Adipocyte (in vitro differentiated cells): Measurements from ENCODE around the gene KDM1B.

Experiments
- DNase-seq: peaks from one replicate; pipeline ENCODE4 v3.0.0-alpha.2; 2015; ENCODE audit warnings: low read depth
- H3K27me3 ChIP-seq: replicated peaks from 2 replicates; pipeline ENCODE4 v1.7.0; 2013; ENCODE audit warnings: mild to moderate bottlenecking, low read length, moderate library complexity; ENCODE audit not compliant: control insufficient read depth, insufficient read depth
- H3K36me3 ChIP-seq: 2 replicates; pipeline ENCODE4 v1.7.0; 2013; ENCODE audit warnings: low read length, mild to moderate bottlenecking, moderate library complexity; ENCODE audit not compliant: control insufficient read depth, insufficient read depth, severe bottlenecking
- H3K4me1 ChIP-seq: 2 replicates; pipeline ENCODE4 v1.7.0; 2013; ENCODE audit warnings: mild to moderate bottlenecking, low read length, moderate library complexity; ENCODE audit not compliant: control insufficient read depth, insufficient read depth
- H3K4me3 ChIP-seq: 2 replicates; pipeline ENCODE4 v1.7.0; 2013; ENCODE audit warnings: mild to moderate bottlenecking, low read length, moderate library complexity
- H3K9ac ChIP-seq: 2 replicates; pipeline ENCODE4 v1.7.0; 2013; ENCODE audit warnings: mild to moderate bottlenecking, low read length, moderate library complexity
- H3K9me3 ChIP-seq: 2 replicates; pipeline ENCODE4 v1.7.0; 2013; ENCODE audit warnings: mild to moderate bottlenecking, low read length, moderate library complexity; ENCODE audit not compliant: control insufficient read depth

The KDM1B gene

GRCh38 chr6:18235524-18235923, 80.3 kb downstream of the KDM1B start:
- H3K36me3 ChIP-seq, result peaks cover 40% of the 10 kb centered on the region
- H3K9me3 ChIP-seq, result peaks cover 6% of the 10 kb centered on the region
- no peak overlapping the region for H3K4me3 ChIP-seq
- H3K4me1 ChIP-seq, result no peaks in the 10 kb centered on the region
- H3K27me3 ChIP-seq, result no peaks in the 10 kb centered on the region
- H3K9ac ChIP-seq, result no peak overlapping the region
- no peak for DNase-seq

- DNase-seq, result no peak
- no peak overlapping the region for H3K4me3 ChIP-seq
- no peaks in the 10 kb centered on the region for H3K27me3 ChIP-seq
- no peak overlapping the region for H3K9ac ChIP-seq
- peaks cover under 1% of the 10 kb centered on the region for H3K9me3 ChIP-seq
- H3K4me1 ChIP-seq, result peaks cover 6% of the 10 kb centered on the region
- H3K36me3 ChIP-seq, result peaks cover 44% of the 10 kb centered on the region
Observed at GRCh38 chr6:18237167-18237566, 81.9 kb downstream of the KDM1B start.

- H3K4me1 ChIP-seq, result peaks cover 27% of the 10 kb centered on the region
- H3K9me3 ChIP-seq, result no peaks in the 10 kb centered on the region
- DNase-seq, result no peak
- peaks cover 51% of the 10 kb centered on the region for H3K36me3 ChIP-seq
- H3K4me3 ChIP-seq, result no peak overlapping the region
- H3K27me3 ChIP-seq, result no peaks in the 10 kb centered on the region
- no peak overlapping the region for H3K9ac ChIP-seq
Observed at GRCh38 chr6:18240230-18240629, 85.0 kb downstream of the KDM1B start.

DNA sequence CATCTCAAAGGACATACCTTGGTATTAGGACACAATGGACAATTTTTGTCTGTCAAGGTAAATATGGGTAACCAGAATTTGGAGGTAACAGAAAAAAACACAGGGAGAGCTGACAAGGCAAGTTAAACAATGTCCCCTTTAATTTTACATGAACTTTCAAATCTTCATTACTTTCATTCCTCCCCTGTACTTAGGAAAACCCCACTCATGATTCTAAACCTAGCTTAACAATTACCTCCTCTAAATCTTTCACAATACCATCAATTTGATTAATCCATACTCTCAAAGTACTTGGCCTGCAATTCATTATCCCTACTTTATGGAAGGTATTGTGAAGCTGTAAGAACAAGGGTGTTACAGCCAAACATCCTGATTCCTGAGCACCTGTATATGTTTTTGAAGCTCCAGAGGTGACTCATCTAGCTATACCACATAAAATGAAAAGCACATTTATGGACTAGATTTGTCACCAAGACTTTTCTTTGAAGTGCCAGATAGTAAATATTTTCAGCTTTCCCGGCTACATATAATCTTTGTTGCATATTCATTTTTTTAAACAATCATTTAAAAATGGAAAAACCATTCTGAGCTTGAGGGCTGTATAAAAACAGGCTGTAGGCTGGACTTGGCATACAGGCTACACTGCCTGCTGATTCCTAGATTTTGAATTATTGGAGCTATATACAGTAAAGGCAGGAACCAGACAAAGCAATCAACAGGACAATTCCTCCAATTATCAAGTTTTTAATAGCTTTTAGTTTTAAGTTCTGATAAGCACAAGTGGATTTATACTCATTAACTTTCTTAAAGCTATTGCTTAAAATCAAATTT, 86.2 kb downstream of the KDM1B start:
- H3K36me3 ChIP-seq, result peaks cover 48% of the 10 kb centered on the region
- no peak for DNase-seq
- no peak overlapping the region for H3K4me3 ChIP-seq
- H3K27me3 ChIP-seq, result no peaks in the 10 kb centered on the region
- no peaks in the 10 kb centered on the region for H3K9me3 ChIP-seq
- H3K4me1 ChIP-seq, result peaks cover 27% of the 10 kb centered on the region
- no peak overlapping the region for H3K9ac ChIP-seq

GRCh38 chr6:18242062-18242851, 87.0 kb downstream of the KDM1B start:
- peak; percentile 68 for DNase-seq
- H3K36me3 ChIP-seq, result peaks cover 44% of the 10 kb centered on the region

DNA sequence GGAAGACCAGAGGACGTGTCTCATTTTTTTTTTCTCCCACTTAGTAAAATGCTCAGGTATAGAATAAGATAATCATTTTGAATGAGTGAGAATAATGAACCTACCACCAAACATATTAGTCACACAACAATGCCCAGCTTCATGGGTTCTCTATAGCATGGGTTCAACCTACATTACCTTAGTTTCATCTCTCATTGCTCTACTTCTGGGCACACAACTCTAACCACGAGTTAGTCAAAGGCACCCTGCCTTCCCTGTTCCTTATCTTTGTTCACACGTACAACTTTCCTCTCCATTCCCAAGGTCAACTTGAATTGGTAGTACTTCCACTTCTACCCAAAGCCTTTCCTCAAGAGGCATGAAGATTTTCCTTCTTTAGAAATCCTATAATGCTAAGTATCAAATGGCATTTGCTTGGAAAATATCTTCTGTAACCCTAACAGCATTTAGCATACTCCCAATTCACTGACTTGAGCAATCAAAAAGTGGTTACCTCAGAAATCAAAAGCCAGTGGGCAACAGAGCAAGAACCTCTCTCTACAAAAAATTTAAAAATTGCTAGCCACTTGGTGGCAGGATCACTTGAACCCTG, 88.2 kb downstream of the KDM1B start:
- Histone ChIP-seq H3K27me3 (no peaks in the 10 kb centered on the region), H3K36me3 (peaks cover 44% of the 10 kb centered on the region), H3K4me1 (peaks cover 27% of the 10 kb centered on the region), H3K4me3 (no peak overlapping the region), H3K9ac (no peak overlapping the region), H3K9me3 (no peaks in the 10 kb centered on the region)
- DNase-seq, result no peak

More at GRCh38 chr6:18242062-18242851, 87.0 kb downstream of the KDM1B start:
- no peak overlapping the region for H3K4me3 ChIP-seq
- H3K9ac ChIP-seq, result no peak overlapping the region
- no peaks in the 10 kb centered on the region for H3K9me3 ChIP-seq
- peaks cover 27% of the 10 kb centered on the region for H3K4me1 ChIP-seq
- H3K27me3 ChIP-seq, result no peaks in the 10 kb centered on the region

DNA sequence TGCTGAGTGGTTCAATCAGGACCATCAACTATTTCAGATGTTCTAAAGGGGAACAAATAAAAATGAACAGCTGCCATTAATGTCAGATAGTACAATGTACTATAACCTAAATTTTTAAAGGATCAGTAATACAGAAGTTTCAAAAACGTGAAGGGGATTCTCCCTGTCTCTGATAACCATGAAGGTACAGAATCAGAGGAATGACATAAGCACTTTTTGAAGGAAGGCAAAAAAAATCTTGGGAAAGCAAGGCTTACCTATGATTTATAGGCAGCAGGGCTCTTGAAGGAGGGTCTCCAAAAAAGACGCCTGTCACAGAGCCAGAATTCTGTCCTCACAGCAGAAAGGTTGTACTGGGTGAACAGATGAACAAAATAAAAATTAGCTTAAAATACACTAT, 89.0 kb downstream of the KDM1B start:
- Histone ChIP-seq H3K4me3 (no peak overlapping the region), H3K9ac (no peak overlapping the region), H3K9me3 (no peaks in the 10 kb centered on the region), H3K36me3 (peaks cover 50% of the 10 kb centered on the region), H3K4me1 (peaks cover 27% of the 10 kb centered on the region), H3K27me3 (no peaks in the 10 kb centered on the region)
- DNase-seq, result no peak

DNA sequence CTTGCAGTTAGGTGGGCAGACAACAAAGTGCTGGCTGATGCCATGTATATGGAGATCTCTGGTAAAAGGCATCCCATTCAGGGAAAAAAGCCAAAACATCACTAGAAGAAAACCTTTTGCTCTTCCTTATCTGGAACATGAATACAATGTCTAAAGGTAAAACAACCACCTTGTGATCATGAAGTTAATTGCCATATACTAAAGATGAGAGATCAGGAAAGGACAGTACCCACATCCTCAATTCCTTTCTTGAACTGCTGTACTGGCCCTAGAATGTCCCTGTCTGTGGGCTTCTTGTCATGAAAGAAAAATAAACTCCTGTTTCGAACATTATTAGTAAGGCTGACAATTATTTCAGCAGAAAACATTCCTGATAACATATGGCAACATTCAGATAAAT, 89.9 kb downstream of the KDM1B start:
- peaks cover 56% of the 10 kb centered on the region for H3K36me3 ChIP-seq

GRCh38 chr6:18245642-18246041, 90.4 kb downstream of the KDM1B start:
- Histone ChIP-seq H3K36me3 (peaks cover 55% of the 10 kb centered on the region), H3K4me3 (no peak overlapping the region), H3K27me3 (no peaks in the 10 kb centered on the region), H3K9me3 (no peaks in the 10 kb centered on the region), H3K9ac (no peak overlapping the region), H3K4me1 (peaks cover 27% of the 10 kb centered on the region)
- no peak for DNase-seq

More for the DNA sequence above, 89.9 kb downstream of the KDM1B start:
- H3K4me3 ChIP-seq, result no peak overlapping the region
- peaks cover 27% of the 10 kb centered on the region for H3K4me1 ChIP-seq
- no peak overlapping the region for H3K9ac ChIP-seq
- no peak for DNase-seq
- H3K27me3 ChIP-seq, result no peaks in the 10 kb centered on the region
- no peaks in the 10 kb centered on the region for H3K9me3 ChIP-seq

DNA sequence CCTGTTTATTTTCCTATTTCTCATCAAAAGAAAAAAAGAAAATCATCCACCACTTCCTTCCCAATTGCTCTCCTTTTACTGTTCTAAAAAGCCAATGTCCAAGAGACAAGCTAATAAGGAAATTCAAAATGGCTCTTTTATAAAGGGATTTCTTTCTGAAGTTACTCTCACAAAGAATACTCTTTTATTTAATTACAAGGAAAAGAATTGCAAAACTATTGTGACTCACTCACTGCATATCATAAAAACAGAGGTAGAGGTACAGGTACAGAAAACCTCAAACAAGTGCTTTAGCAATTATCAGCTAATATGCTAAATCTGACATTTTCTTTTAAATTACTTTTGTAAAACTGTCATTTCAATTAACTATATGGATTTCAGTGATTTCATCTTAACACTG, 91.0 kb downstream of the KDM1B start:
- Histone ChIP-seq H3K36me3 (peaks cover 55% of the 10 kb centered on the region), H3K27me3 (no peaks in the 10 kb centered on the region), H3K9me3 (no peaks in the 10 kb centered on the region), H3K4me1 (peaks cover 27% of the 10 kb centered on the region), H3K9ac (no peak overlapping the region), H3K4me3 (no peak overlapping the region)
- no peak for DNase-seq

- H3K4me3 ChIP-seq, result no peak overlapping the region
- no peaks in the 10 kb centered on the region for H3K27me3 ChIP-seq
- H3K4me1 ChIP-seq, result peaks cover 22% of the 10 kb centered on the region
- H3K9me3 ChIP-seq, result no peaks in the 10 kb centered on the region
- H3K36me3 ChIP-seq, result peaks cover 62% of the 10 kb centered on the region
- no peak overlapping the region for H3K9ac ChIP-seq
- no peak for DNase-seq
Observed at GRCh38 chr6:18247002-18247401, 91.8 kb downstream of the KDM1B start.
